GM12878 (cell line): ENCODE data around the gene GCC2. TPM values are rescaled to one million over a fixed set of nuclear protein-coding genes. Genes with fewer than 3 reads are reported as not detected.
A peak's percentile ranks its signal among the peaks of the same experiment; 100 is the strongest.

Experiments used
- BHLHE40 ChIP-seq, 2 experiments: fragments of 450-650 bp in 1 of 2; IDR thresholded peaks; 2 replicates each; pipeline ENCODE4 v1.6.1; 2011 to 2017; ENCODE audit warnings: low read depth in 2 of 2, borderline replicate concordance in 1 of 2, improper control_type of control experiment in 1 of 2, low read length in 1 of 2, mild to moderate bottlenecking in 1 of 2
- CBFB ChIP-seq: IDR thresholded peaks from 2 replicates; pipeline ENCODE4 v1.6.1; 2016; ENCODE audit warnings: antibody characterized with exemption, low read depth
- E4F1 ChIP-seq: fragments of 450-650 bp; IDR thresholded peaks from 2 replicates; pipeline ENCODE4 v1.6.1; 2018; ENCODE audit warnings: borderline replicate concordance, mild to moderate bottlenecking; ENCODE audit not compliant: partially characterized antibody
- EED ChIP-seq: sonication (generic); IDR thresholded peaks from 2 replicates; pipeline ENCODE4 v1.6.1; 2016; ENCODE audit warnings: antibody characterized with exemption, low read depth
- EGR1 ChIP-seq, 2 experiments: IDR thresholded peaks; 1 replicate in 1 of 2; 2 replicates in 1 of 2; pipeline ENCODE4 v1.6.1; 2011 to 2012; ENCODE audit warnings: low read depth in 2 of 2, low read length in 2 of 2, borderline replicate concordance in 1 of 2, mild to moderate bottlenecking in 1 of 2, moderate library complexity in 1 of 2
- EZH2 ChIP-seq: IDR thresholded peaks from 2 replicates; pipeline ENCODE4 v1.6.1; 2012; ENCODE audit warnings: low read depth, mild to moderate bottlenecking, control low read depth, inconsistent platforms, low read length, borderline replicate concordance; ENCODE audit not compliant: control insufficient read depth
- FOS ChIP-seq: IDR thresholded peaks from 3 replicates; pipeline ENCODE4 v1.6.1; 2011; ENCODE audit warnings: borderline replicate concordance; ENCODE audit not compliant: insufficient read length; ENCODE audit errors: extremely low read depth
- IKZF1 ChIP-seq: fragments of 450-650 bp; conservative IDR thresholded peaks from 2 replicates; pipeline ENCODE4 v1.6.1; 2017; ENCODE audit warnings: antibody characterized with exemption, mild to moderate bottlenecking
- LARP7 ChIP-seq: fragments of 450-650 bp; IDR thresholded peaks from 2 replicates; pipeline ENCODE4 v1.6.1; 2017; ENCODE audit warnings: mild to moderate bottlenecking
- NFXL1 ChIP-seq: fragments of 450-650 bp; IDR thresholded peaks from 2 replicates; pipeline ENCODE4 v1.6.1; 2017; ENCODE audit warnings: antibody characterized with exemption, mild to moderate bottlenecking, borderline replicate concordance
- NRF1 ChIP-seq: conservative IDR thresholded peaks from 2 replicates; pipeline ENCODE4 v1.6.1; 2011; ENCODE audit warnings: mild to moderate bottlenecking, low read depth, low read length, improper control_type of control experiment
- POU2F2 ChIP-seq: IDR thresholded peaks from 3 replicates; pipeline ENCODE4 v1.6.1; 2011; ENCODE audit warnings: low read depth, mild to moderate bottlenecking, low read length, borderline replicate concordance
- SPI1 ChIP-seq: IDR thresholded peaks from 2 replicates; pipeline ENCODE4 v1.6.1; 2011; ENCODE audit warnings: low read depth, mild to moderate bottlenecking, low read length, moderate library complexity, borderline replicate concordance; ENCODE audit not compliant: insufficient read depth
- SREBF1 ChIP-seq: IDR thresholded peaks from 2 replicates; pipeline ENCODE4 v1.6.1; 2012; ENCODE audit warnings: mild to moderate bottlenecking, low read length
- TAF1 ChIP-seq: IDR thresholded peaks from 2 replicates; pipeline ENCODE4 v1.6.1; 2011; ENCODE audit warnings: mild to moderate bottlenecking, low read depth, low read length, borderline replicate concordance
- ZBTB33 ChIP-seq: fragments of 450-650 bp; IDR thresholded peaks from 2 replicates; pipeline ENCODE4 v1.6.1; 2017; ENCODE audit warnings: mild to moderate bottlenecking
- polyA plus RNA-seq, 11 experiments: library from polyadenylated mRNA; depleted of rRNA in 4 of 11; unstranded in 6 of 11; stranded (reverse) in 5 of 11; fragments of >200 nt; fragmentation: Nextera tagmentation in 4 of 11; fragmentation: Illumina TruSeq in 1 of 11; extraction: Ambion mirVana in 4 of 11; extraction: Trizol in 1 of 11; gene quantifications; 1 replicate in 1 of 11; 2 replicates in 10 of 11; pipeline versions ENCODE4 v1.2.1 to v1.2.3, GENCODE V29; 2011 to 2016; ENCODE audit warnings: inconsistent platforms in 2 of 11, missing spikeins in 2 of 11, low read depth in 1 of 11
- total RNA-seq, 4 experiments: library from RNA; depleted of rRNA in 3 of 4; stranded (reverse); fragments of >200 nt in 3 of 4; fragmentation: Illumina TruSeq in 1 of 4; extraction: Trizol in 1 of 4; gene quantifications; 2 replicates each; pipeline versions ENCODE4 v1.2.1 to v1.2.3, GENCODE V29; 2013 to 2021
- TF ChIP-seq, protein P1 (sequence below), 3 experiments: IDR thresholded peaks in 2 of 3; conservative IDR thresholded peaks in 1 of 3; 2 replicates each; pipeline ENCODE4 v1.5.1; 2011; ENCODE audit warnings: low read depth in 3 of 3, low read length in 3 of 3, mild to moderate bottlenecking in 3 of 3, control low read depth in 2 of 3, moderate library complexity in 2 of 3, inconsistent platforms in 1 of 3, mixed read lengths in 1 of 3; ENCODE audit not compliant: control insufficient read depth in 2 of 3, insufficient read depth in 1 of 3; ENCODE audit errors: extremely low read depth in 1 of 3
- TF ChIP-seq, protein P2 (sequence below): fragments of 450-650 bp; IDR thresholded peaks from 2 replicates; pipeline ENCODE4 v1.6.1; 2016; ENCODE audit warnings: mild to moderate bottlenecking, moderate library complexity, borderline replicate concordance

Gene GCC2
- total and polyA plus RNA-seq, 10 of the 15 experiments (the other 5 are each of a cell fraction or from before 2014, with no cell fraction given) = 11.8 to 35.5 (median 25.4) TPM

- TF ChIP-seq EED = peak; percentile 42; the same call in 1 of the 2 replicates
- no peak for TF ChIP-seq NRF1
- no peak for TF ChIP-seq POU2F2
- TF ChIP-seq, protein P1, sequence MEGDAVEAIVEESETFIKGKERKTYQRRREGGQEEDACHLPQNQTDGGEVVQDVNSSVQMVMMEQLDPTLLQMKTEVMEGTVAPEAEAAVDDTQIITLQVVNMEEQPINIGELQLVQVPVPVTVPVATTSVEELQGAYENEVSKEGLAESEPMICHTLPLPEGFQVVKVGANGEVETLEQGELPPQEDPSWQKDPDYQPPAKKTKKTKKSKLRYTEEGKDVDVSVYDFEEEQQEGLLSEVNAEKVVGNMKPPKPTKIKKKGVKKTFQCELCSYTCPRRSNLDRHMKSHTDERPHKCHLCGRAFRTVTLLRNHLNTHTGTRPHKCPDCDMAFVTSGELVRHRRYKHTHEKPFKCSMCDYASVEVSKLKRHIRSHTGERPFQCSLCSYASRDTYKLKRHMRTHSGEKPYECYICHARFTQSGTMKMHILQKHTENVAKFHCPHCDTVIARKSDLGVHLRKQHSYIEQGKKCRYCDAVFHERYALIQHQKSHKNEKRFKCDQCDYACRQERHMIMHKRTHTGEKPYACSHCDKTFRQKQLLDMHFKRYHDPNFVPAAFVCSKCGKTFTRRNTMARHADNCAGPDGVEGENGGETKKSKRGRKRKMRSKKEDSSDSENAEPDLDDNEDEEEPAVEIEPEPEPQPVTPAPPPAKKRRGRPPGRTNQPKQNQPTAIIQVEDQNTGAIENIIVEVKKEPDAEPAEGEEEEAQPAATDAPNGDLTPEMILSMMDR (IDR thresholded peaks at IDR 0.05 in 2 of 3, conservative IDR thresholded peaks at IDR 0.05 in 1 of 3; ENCODE audit: control insufficient read depth in 2 of 3, extremely low read depth in 1 of 3, insufficient read depth in 1 of 3, low read depth in 3 of 3, low read length in 3 of 3) = no peak
- no peak for TF ChIP-seq BHLHE40 (IDR thresholded peaks at IDR 0.05; ENCODE audit: borderline replicate concordance in 1 of 2, low read depth in 2 of 2, low read length in 1 of 2)
- TF ChIP-seq EGR1 (IDR thresholded peaks at IDR 0.05; ENCODE audit: borderline replicate concordance in 1 of 2, low read depth in 2 of 2, low read length in 2 of 2) = no peak
- TF ChIP-seq E4F1 = no peak
- no peak for TF ChIP-seq LARP7
- peak; percentile 36; the same call in 1 of the 2 replicates for TF ChIP-seq SPI1
- no peak for TF ChIP-seq SREBF1
- TF ChIP-seq EZH2 = no peak
- TF ChIP-seq IKZF1 = no peak; the same call in 1 of the 2 replicates
- no peak for TF ChIP-seq CBFB
- no peak for TF ChIP-seq TAF1
- TF ChIP-seq NFXL1 = no peak
- TF ChIP-seq, protein P2, sequence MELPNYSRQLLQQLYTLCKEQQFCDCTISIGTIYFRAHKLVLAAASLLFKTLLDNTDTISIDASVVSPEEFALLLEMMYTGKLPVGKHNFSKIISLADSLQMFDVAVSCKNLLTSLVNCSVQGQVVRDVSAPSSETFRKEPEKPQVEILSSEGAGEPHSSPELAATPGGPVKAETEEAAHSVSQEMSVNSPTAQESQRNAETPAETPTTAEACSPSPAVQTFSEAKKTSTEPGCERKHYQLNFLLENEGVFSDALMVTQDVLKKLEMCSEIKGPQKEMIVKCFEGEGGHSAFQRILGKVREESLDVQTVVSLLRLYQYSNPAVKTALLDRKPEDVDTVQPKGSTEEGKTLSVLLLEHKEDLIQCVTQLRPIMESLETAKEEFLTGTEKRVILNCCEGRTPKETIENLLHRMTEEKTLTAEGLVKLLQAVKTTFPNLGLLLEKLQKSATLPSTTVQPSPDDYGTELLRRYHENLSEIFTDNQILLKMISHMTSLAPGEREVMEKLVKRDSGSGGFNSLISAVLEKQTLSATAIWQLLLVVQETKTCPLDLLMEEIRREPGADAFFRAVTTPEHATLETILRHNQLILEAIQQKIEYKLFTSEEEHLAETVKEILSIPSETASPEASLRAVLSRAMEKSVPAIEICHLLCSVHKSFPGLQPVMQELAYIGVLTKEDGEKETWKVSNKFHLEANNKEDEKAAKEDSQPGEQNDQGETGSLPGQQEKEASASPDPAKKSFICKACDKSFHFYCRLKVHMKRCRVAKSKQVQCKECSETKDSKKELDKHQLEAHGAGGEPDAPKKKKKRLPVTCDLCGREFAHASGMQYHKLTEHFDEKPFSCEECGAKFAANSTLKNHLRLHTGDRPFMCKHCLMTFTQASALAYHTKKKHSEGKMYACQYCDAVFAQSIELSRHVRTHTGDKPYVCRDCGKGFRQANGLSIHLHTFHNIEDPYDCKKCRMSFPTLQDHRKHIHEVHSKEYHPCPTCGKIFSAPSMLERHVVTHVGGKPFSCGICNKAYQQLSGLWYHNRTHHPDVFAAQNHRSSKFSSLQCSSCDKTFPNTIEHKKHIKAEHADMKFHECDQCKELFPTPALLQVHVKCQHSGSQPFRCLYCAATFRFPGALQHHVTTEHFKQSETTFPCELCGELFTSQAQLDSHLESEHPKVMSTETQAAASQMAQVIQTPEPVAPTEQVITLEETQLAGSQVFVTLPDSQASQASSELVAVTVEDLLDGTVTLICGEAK = no peak
- TF ChIP-seq ZBTB33 = no peak
- no peak for TF ChIP-seq FOS
Observed at GRCh38 chr2:108460345-108461037, 11.5 kb downstream of the GCC2 start (continued).
